Measurements from ENCODE around the gene SFRP2. TPM values are rescaled to one million over a fixed set of nuclear protein-coding genes. Genes with fewer than 3 reads are reported as not detected.
A peak's percentile ranks its signal among the peaks of the same experiment; 100 is the strongest.

The SFRP2 gene
- total RNA-seq, 4 donors from 2014 or later: 15.0 to 41.3 (median 24.0) TPM

GRCh38 chr4:153798901-153799693 lies 10.2 kb upstream of the SFRP2 start:
- no peaks in the 10 kb centered on the region for H3K36me3 ChIP-seq
- no peak for DNase-seq
- intact Hi-C loops (cut with DNase I): no loop called here
- WGBS, 2 donors: 75 to 88% methylated on average over 3 of the region's 3 CpGs
- H3K4me3 ChIP-seq (replicated peaks in 1 of 3): no peak overlapping the region
- H3K9me3 ChIP-seq: no peaks in the 10 kb centered on the region
- no peaks in the 10 kb centered on the region for H3K27me3 ChIP-seq
- no peaks in the 10 kb centered on the region for H3K4me1 ChIP-seq
- H3K27ac ChIP-seq: no peak overlapping the region
- no peak for TF ChIP-seq CTCF (IDR thresholded peaks at IDR 0.05)
- no peak for TF ChIP-seq POLR2A (IDR thresholded peaks at IDR 0.05)

DNA sequence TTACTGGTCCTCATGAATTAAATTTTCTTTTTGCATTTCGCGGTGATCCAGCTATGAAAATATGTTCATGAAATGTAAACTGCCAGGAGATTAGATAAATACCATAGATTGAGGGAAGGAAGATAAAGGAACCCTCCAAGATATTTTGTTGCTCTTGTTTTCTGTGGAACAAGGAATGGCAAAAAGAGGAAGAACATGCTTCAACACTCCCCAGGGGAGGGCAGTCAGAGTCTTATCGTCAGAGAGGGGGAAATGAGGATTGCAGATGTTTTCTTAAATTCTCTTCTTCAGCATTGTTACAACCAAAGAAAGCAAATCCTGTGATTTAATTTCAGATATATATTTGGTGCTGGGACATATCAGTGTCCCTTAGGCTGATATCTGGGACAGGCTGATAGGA lies 9.5 kb upstream of the SFRP2 start:
- Histone ChIP-seq H3K27me3 (no peaks in the 10 kb centered on the region), H3K4me1 (no peaks in the 10 kb centered on the region), H3K36me3 (no peaks in the 10 kb centered on the region), H3K4me3 (replicated peaks in 1 of 3) (no peak overlapping the region), H3K9me3 (no peaks in the 10 kb centered on the region), H3K27ac (no peak overlapping the region)
- 61 to 62% methylated on average over 3 of the region's 3 CpGs for WGBS, 2 donors
- TF ChIP-seq POLR2A (IDR thresholded peaks at IDR 0.05): no peak
- TF ChIP-seq CTCF (IDR thresholded peaks at IDR 0.05): no peak
- no peak for DNase-seq
- intact Hi-C loops (cut with DNase I): no loop called here

- 76 to 80% methylated on average over 5 of the region's 5 CpGs for WGBS, 2 donors
- Histone ChIP-seq H3K4me1 (peaks cover 21 to 26% of the 10 kb centered on the region in 2 donors), H3K36me3 (no peaks in the 10 kb centered on the region), H3K27me3 (peaks cover 39% of the 10 kb centered on the region), H3K9me3 (no peaks in the 10 kb centered on the region), H3K27ac (no peak overlapping the region), H3K4me3 (replicated peaks in 1 of 3) (no peak overlapping the region)
- intact Hi-C loops (cut with DNase I): no loop called here
- no peak for DNase-seq
- TF ChIP-seq CTCF (IDR thresholded peaks at IDR 0.05) (no peak), POLR2A (IDR thresholded peaks at IDR 0.05) (no peak)
Measured at GRCh38 chr4:153794006-153794405, 5.1 kb upstream of the SFRP2 start.

DNA sequence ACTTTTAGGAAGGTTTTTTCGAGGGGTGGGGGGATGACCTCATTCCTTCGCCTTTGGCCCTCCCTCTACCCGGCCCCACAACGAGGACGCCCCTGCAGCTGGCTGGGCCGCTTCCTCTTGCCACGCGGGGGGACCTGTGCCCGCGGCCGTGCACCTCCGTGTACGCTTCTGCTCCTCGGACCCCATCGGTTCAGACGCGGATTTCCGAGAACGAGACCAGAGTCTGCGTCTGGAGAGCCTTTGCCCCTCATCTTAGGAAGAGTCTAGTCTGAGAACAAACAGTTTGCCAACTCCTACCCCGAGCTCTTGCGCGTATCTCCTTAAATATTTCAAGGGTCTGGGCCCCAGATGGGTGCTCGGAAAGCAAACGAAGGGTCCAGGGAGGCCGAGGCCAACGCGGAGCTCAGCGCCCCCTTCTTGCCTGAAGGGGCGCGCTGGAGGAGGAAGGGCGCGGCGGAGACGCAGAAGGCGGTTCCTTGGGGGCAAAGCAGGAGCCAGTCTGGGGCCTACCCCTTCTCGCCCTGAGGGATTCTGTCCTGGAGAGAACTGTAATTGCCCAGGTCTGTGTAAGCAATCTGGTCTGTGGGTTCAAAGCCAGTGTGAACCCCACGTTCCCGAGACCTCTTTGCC lies 3.9 kb upstream of the SFRP2 start:
- DNase-seq: no peak
- H3K9me3 ChIP-seq: no peaks in the 10 kb centered on the region
- peaks cover 30 to 36% of the 10 kb centered on the region in 2 donors for H3K4me1 ChIP-seq
- H3K27me3 ChIP-seq: peaks cover 51% of the 10 kb centered on the region
- H3K27ac ChIP-seq: no peak overlapping the region
- 17 to 18% methylated on average over 34 of the region's 39 CpGs for WGBS, 2 donors
- H3K36me3 ChIP-seq: no peaks in the 10 kb centered on the region
- no peak for TF ChIP-seq POLR2A (IDR thresholded peaks at IDR 0.05)
- no peak for TF ChIP-seq CTCF (IDR thresholded peaks at IDR 0.05)
- intact Hi-C loops (cut with DNase I): no loop called here
- H3K4me3 ChIP-seq (replicated peaks in 1 of 3): peak overlapping the region in 1 of 3 donors; percentile 0
